ENCODE measurements around the gene AWAT2.
"Not testable (repeated sequence)": the region's sequence is repeated elsewhere in the genome, so short reads cannot be mapped to it uniquely, and the experiment has no call there.

The AWAT2 gene

GRCh38 chrX:70001708-70002341 lies 47.9 kb downstream of the AWAT2 start:
- H3K4me1 ChIP-seq = no peaks in the 10 kb centered on the region; the same call in 1 of the 2 replicates
- DNase-seq (ENCODE audit: low spot score in 2 of 2) = no peak
- no peak overlapping the region for H3K4me3 ChIP-seq
- H3K27me3 ChIP-seq (ENCODE audit: low read depth) = no peaks in the 10 kb centered on the region
- in situ Hi-C loops (cut with MboI; ENCODE audit: low sequenced_read_pairs) = no loop called here
- no peaks in the 10 kb centered on the region for H3K9me3 ChIP-seq
- H3K36me3 ChIP-seq (replicated peaks) = no peaks in the 10 kb centered on the region

- Histone ChIP-seq H3K9me3 (no peaks in the 10 kb centered on the region), H3K4me1 (no peaks in the 10 kb centered on the region; the same call in 1 of the 2 replicates), H3K36me3 (replicated peaks) (no peaks in the 10 kb centered on the region), H3K27me3 (ENCODE audit: low read depth) (no peaks in the 10 kb centered on the region), H3K4me3 (no peak overlapping the region)
- DNase-seq (ENCODE audit: low spot score in 2 of 2) = no peak
- in situ Hi-C loops (cut with MboI; ENCODE audit: low sequenced_read_pairs) = no loop called here
These were observed 48.5 kb downstream of the AWAT2 start for GRCh38 chrX:70001269-70001668.

- H3K27me3 ChIP-seq (ENCODE audit: low read depth); in situ Hi-C loops (cut with MboI; ENCODE audit: low sequenced_read_pairs); H3K4me1 ChIP-seq; H3K4me3 ChIP-seq; H3K9me3 ChIP-seq; H3K36me3 ChIP-seq (replicated peaks); DNase-seq (ENCODE audit: low spot score in 2 of 2): not testable (repeated sequence)
These were observed 51.4 kb downstream of the AWAT2 start for GRCh38 chrX:69998299-69998698.

- Histone ChIP-seq H3K4me1 (no peaks in the 10 kb centered on the region), H3K36me3 (replicated peaks) (no peaks in the 10 kb centered on the region), H3K9me3 (no peaks in the 10 kb centered on the region), H3K4me3 (no peak overlapping the region), H3K27me3 (ENCODE audit: low read depth) (no peaks in the 10 kb centered on the region)
- DNase-seq (ENCODE audit: low spot score in 2 of 2) = no peak
- in situ Hi-C loops (cut with MboI; ENCODE audit: low sequenced_read_pairs) = no loop called here
These were observed 53.6 kb downstream of the AWAT2 start for GRCh38 chrX:69996113-69996468.

GRCh38 chrX:69995362-69996112 lies 54.2 kb downstream of the AWAT2 start:
- H3K4me3 ChIP-seq = no peak overlapping the region
- H3K36me3 ChIP-seq (replicated peaks) = no peaks in the 10 kb centered on the region
- in situ Hi-C loops (cut with MboI; ENCODE audit: low sequenced_read_pairs) = no loop called here
- no peak for DNase-seq (ENCODE audit: low spot score in 2 of 2)
- no peaks in the 10 kb centered on the region for H3K9me3 ChIP-seq
- H3K4me1 ChIP-seq = no peaks in the 10 kb centered on the region
- H3K27me3 ChIP-seq (ENCODE audit: low read depth) = no peaks in the 10 kb centered on the region

- Histone ChIP-seq H3K27me3 (ENCODE audit: low read depth) (no peaks in the 10 kb centered on the region), H3K4me3 (no peak overlapping the region), H3K36me3 (replicated peaks) (no peaks in the 10 kb centered on the region), H3K9me3 (no peaks in the 10 kb centered on the region), H3K4me1 (no peaks in the 10 kb centered on the region)
- DNase-seq (ENCODE audit: low spot score in 2 of 2) = no peak
- in situ Hi-C loops (cut with MboI; ENCODE audit: low sequenced_read_pairs) = no loop called here
These were observed 56.2 kb downstream of the AWAT2 start for GRCh38 chrX:69993494-69993893.

- no peak for DNase-seq (ENCODE audit: low spot score in 2 of 2)
- H3K36me3 ChIP-seq (replicated peaks) = no peaks in the 10 kb centered on the region
- H3K27me3 ChIP-seq (ENCODE audit: low read depth) = no peaks in the 10 kb centered on the region
- in situ Hi-C loops (cut with MboI; ENCODE audit: low sequenced_read_pairs) = no loop called here
- no peak overlapping the region for H3K4me3 ChIP-seq
- H3K4me1 ChIP-seq = no peaks in the 10 kb centered on the region
- no peaks in the 10 kb centered on the region for H3K9me3 ChIP-seq
These were observed 58.1 kb downstream of the AWAT2 start for GRCh38 chrX:69991685-69992084.
